ENCODE data around the gene ARMCX4.

The ARMCX4 gene

DNA sequence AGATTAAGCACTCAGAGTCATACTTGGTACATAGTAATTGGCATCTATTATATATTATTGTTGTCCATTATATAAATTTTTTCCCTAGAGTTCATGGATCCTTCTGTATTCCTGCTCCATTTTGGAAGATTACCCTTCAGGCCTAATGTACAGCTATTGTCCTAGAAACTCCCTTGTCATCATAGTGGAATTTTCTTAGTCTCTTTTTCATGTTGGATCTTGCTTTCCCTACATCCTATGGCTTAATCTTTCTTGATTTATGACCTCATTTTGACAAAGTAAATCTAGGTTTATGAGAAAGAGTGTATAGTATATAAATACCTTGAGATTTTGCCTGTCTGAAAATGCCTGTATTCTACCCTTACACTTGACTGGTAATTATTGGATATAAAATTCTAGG, 22.1 kb downstream of the ARMCX4 start:
- Histone ChIP-seq H4K20me1 (ENCODE audit: control insufficient read depth, insufficient read depth, low read depth, low read length) (no peaks in the 10 kb centered on the region), H3K4me1 (ENCODE audit: control insufficient read depth, low read length) (no peaks in the 10 kb centered on the region), H3K4me3 (ENCODE audit: low read length) (no peak overlapping the region), H3K27ac (ENCODE audit: low read depth, low read length) (no peak overlapping the region), H3K36me3 (ENCODE audit: control insufficient read depth, low read length) (no peaks in the 10 kb centered on the region), H3K4me2 (ENCODE audit: low read length) (no peak overlapping the region), H3K9me3 (ENCODE audit: control insufficient read depth, insufficient read depth, low read length) (no peaks in the 10 kb centered on the region), H3F3A (ENCODE audit: control insufficient read depth, insufficient read depth) (no peaks in the 10 kb centered on the region), H3K27me3 (ENCODE audit: control insufficient read depth, low read length) (no peaks in the 10 kb centered on the region), H3K79me2 (ENCODE audit: control insufficient read depth, low read length) (no peaks in the 10 kb centered on the region), H3K9me2 (replicated peaks; ENCODE audit: control insufficient read depth, low read length) (no peaks in the 10 kb centered on the region)
- TF ChIP-seq EZH2phosphoT487 (IDR thresholded peaks at IDR 0.05; ENCODE audit: borderline replicate concordance, low read length) (no peak), CTCF (IDR thresholded peaks at IDR 0.05; ENCODE audit: low read depth, low read length, poor library complexity, severe bottlenecking) (no peak)

DNA sequence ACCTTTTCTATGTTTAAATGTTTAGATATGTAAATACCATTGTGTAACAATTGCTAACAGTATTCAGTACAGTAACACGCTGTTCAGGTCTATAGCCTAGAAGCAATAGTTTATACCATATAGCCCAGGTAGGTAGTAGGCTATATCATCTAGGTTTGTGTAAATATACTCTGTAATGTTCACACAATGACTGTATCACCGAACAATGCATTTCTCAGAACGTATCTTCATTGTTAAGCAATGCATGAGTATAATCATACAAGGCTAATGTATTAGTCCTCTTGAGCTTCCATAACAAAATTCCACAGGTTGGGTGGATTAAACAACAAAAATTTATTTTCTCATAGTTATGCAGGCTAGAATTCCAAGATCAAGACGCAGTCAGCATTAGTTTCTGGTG, 22.7 kb downstream of the ARMCX4 start:
- no peaks in the 10 kb centered on the region for H3K36me3 ChIP-seq (ENCODE audit: control insufficient read depth, low read length)
- no peaks in the 10 kb centered on the region for H3K9me2 ChIP-seq (replicated peaks; ENCODE audit: control insufficient read depth, low read length)
- no peak for TF ChIP-seq CTCF (IDR thresholded peaks at IDR 0.05; ENCODE audit: low read depth, low read length, poor library complexity, severe bottlenecking)
- TF ChIP-seq EZH2phosphoT487 (IDR thresholded peaks at IDR 0.05; ENCODE audit: borderline replicate concordance, low read length) = no peak
- H3K4me1 ChIP-seq (ENCODE audit: control insufficient read depth, low read length) = no peaks in the 10 kb centered on the region
- H3K27me3 ChIP-seq (ENCODE audit: control insufficient read depth, low read length) = no peaks in the 10 kb centered on the region
- H3K4me2 ChIP-seq (ENCODE audit: low read length) = no peak overlapping the region
- H3K79me2 ChIP-seq (ENCODE audit: control insufficient read depth, low read length) = no peaks in the 10 kb centered on the region
- H4K20me1 ChIP-seq (ENCODE audit: control insufficient read depth, insufficient read depth, low read depth, low read length) = no peaks in the 10 kb centered on the region
- H3K4me3 ChIP-seq (ENCODE audit: low read length) = no peak overlapping the region
- no peak overlapping the region for H3K27ac ChIP-seq (ENCODE audit: low read depth, low read length)
- no peaks in the 10 kb centered on the region for H3F3A ChIP-seq (ENCODE audit: control insufficient read depth, insufficient read depth)
- H3K9me3 ChIP-seq (ENCODE audit: control insufficient read depth, insufficient read depth, low read length) = no peaks in the 10 kb centered on the region

- no peak overlapping the region for H3K27ac ChIP-seq (ENCODE audit: low read depth, low read length)
- no peak overlapping the region for H3K4me2 ChIP-seq (ENCODE audit: low read length)
- H3K27me3 ChIP-seq (ENCODE audit: control insufficient read depth, low read length) = no peaks in the 10 kb centered on the region
- no peak overlapping the region for H3K4me3 ChIP-seq (ENCODE audit: low read length)
- no peaks in the 10 kb centered on the region for H4K20me1 ChIP-seq (ENCODE audit: control insufficient read depth, insufficient read depth, low read depth, low read length)
- H3K79me2 ChIP-seq (ENCODE audit: control insufficient read depth, low read length) = no peaks in the 10 kb centered on the region
- no peaks in the 10 kb centered on the region for H3F3A ChIP-seq (ENCODE audit: control insufficient read depth, insufficient read depth)
- no peaks in the 10 kb centered on the region for H3K4me1 ChIP-seq (ENCODE audit: control insufficient read depth, low read length)
- H3K9me3 ChIP-seq (ENCODE audit: control insufficient read depth, insufficient read depth, low read length) = no peaks in the 10 kb centered on the region
- no peaks in the 10 kb centered on the region for H3K36me3 ChIP-seq (ENCODE audit: control insufficient read depth, low read length)
- TF ChIP-seq EZH2phosphoT487 (IDR thresholded peaks at IDR 0.05; ENCODE audit: borderline replicate concordance, low read length) = no peak
- no peaks in the 10 kb centered on the region for H3K9me2 ChIP-seq (replicated peaks; ENCODE audit: control insufficient read depth, low read length)
These were observed 45.7 kb downstream of the ARMCX4 start for GRCh38 chrX:101530944-101531343.
